Stimulated activated CD8-positive, alpha-beta memory T cell treated with anti-CD3 and anti-CD28 coated beads, Interleukin-7, amount 100 ng/mL, for 24 hours (primary cell): Measurements from ENCODE around the gene RTEL1.
"Not testable (repeated sequence)": the region's sequence is repeated elsewhere in the genome, so short reads cannot be mapped to it uniquely, and the experiment has no call there.

Experiments
- DNase-seq: peaks from one replicate; pipeline ENCODE4 v3.0.0-alpha.2; 2020; ENCODE audit warnings: low read depth

Gene RTEL1

GRCh38 chr20:63667858-63668257, 9.7 kb downstream of the RTEL1 start:
- no peak for DNase-seq

- DNase-seq, result no peak
These were observed 10.2 kb downstream of the RTEL1 start for GRCh38 chr20:63668351-63668750.

GRCh38 chr20:63671695-63672094, 13.6 kb downstream of the RTEL1 start:
- DNase-seq, result not testable (repeated sequence)

GRCh38 chr20:63672666-63673065, 14.6 kb downstream of the RTEL1 start:
- DNase-seq, result no peak

- DNase-seq, result no peak
These were observed 15.8 kb downstream of the RTEL1 start for GRCh38 chr20:63673951-63674350.

GRCh38 chr20:63675681-63676368, 17.7 kb downstream of the RTEL1 start:
- DNase-seq, result no peak

- DNase-seq, result no peak
These were observed 20.0 kb downstream of the RTEL1 start for GRCh38 chr20:63678071-63678470.

- DNase-seq, result no peak
These were observed 20.8 kb downstream of the RTEL1 start for GRCh38 chr20:63678667-63679465.

- no peak for DNase-seq
These were observed 21.7 kb downstream of the RTEL1 start for GRCh38 chr20:63679799-63680305.

- DNase-seq, result no peak
These were observed 22.3 kb downstream of the RTEL1 start for GRCh38 chr20:63680427-63680826.

GRCh38 chr20:63680857-63681608, 22.9 kb downstream of the RTEL1 start:
- no peak for DNase-seq

- DNase-seq, result no peak
These were observed 23.6 kb downstream of the RTEL1 start for GRCh38 chr20:63681609-63682142.

- DNase-seq, result no peak
These were observed 24.4 kb downstream of the RTEL1 start for GRCh38 chr20:63682384-63683139.

- DNase-seq, result no peak
These were observed 27.3 kb downstream of the RTEL1 start for GRCh38 chr20:63685269-63686026.

- no peak for DNase-seq
These were observed 28.0 kb downstream of the RTEL1 start for GRCh38 chr20:63686094-63686491.

GRCh38 chr20:63686492-63687321, 28.6 kb downstream of the RTEL1 start:
- DNase-seq, result no peak

GRCh38 chr20:63687419-63688178, 29.5 kb downstream of the RTEL1 start:
- DNase-seq, result no peak

GRCh38 chr20:63688228-63689045, 30.3 kb downstream of the RTEL1 start:
- no peak for DNase-seq
